ENCODE data around the gene MTHFD2L. TPM values are rescaled to one million over a fixed set of nuclear protein-coding genes. Genes with fewer than 3 reads are reported as not detected.

Gene MTHFD2L
- total and polyA plus RNA-seq, 4 donors, result 7.1 to 13.8 (median 13.0) TPM

- Histone ChIP-seq H3K36me3 (ENCODE audit: control insufficient read depth in 1 of 2, insufficient read depth in 2 of 2, low read length in 1 of 2) (no peaks in the 10 kb centered on the region), H3K9me3 (ENCODE audit: control insufficient read depth, low read length) (no peaks in the 10 kb centered on the region), H3K27me3 (ENCODE audit: control insufficient read depth in 1 of 2, insufficient read depth in 2 of 2, low read length in 1 of 2) (no peaks in the 10 kb centered on the region), H3K4me3 (ENCODE audit: low read length in 2 of 2) (no peak overlapping the region), H3K4me1 (ENCODE audit: control insufficient read depth in 1 of 2, insufficient read depth in 2 of 2, low read length in 2 of 2) (no peaks in the 10 kb centered on the region), H3K27ac (ENCODE audit: low read depth in 1 of 2, low read length in 2 of 2) (no peak overlapping the region)
- 60 to 61% methylated on average over 2 of the region's 2 CpGs for WGBS, 2 donors
- DNase-seq, result no peak
- intact Hi-C loops (cut with DNase I), result no loop called here
- no peak for ATAC-seq (ENCODE audit: low FRiP score)
Measured at GRCh38 chr4:74316397-74316796, 158.5 kb downstream of the MTHFD2L start.

GRCh38 chr4:74317616-74318246 is 159.8 kb downstream of the MTHFD2L start:
- no peak for DNase-seq
- H3K27me3 ChIP-seq (ENCODE audit: control insufficient read depth in 1 of 2, insufficient read depth in 2 of 2, low read length in 1 of 2), result no peaks in the 10 kb centered on the region
- no peaks in the 10 kb centered on the region for H3K9me3 ChIP-seq (ENCODE audit: control insufficient read depth, low read length)
- no peak overlapping the region for H3K27ac ChIP-seq (ENCODE audit: low read depth in 1 of 2, low read length in 2 of 2)
- intact Hi-C loops (cut with DNase I), result no loop called here
- H3K4me1 ChIP-seq (ENCODE audit: control insufficient read depth in 1 of 2, insufficient read depth in 2 of 2, low read length in 2 of 2), result no peaks in the 10 kb centered on the region
- no peaks in the 10 kb centered on the region for H3K36me3 ChIP-seq (ENCODE audit: control insufficient read depth in 1 of 2, insufficient read depth in 2 of 2, low read length in 1 of 2)
- 38 to 41% methylated on average over 3 of the region's 3 CpGs for WGBS, 2 donors
- no peak for ATAC-seq (ENCODE audit: low FRiP score)
- no peak overlapping the region for H3K4me3 ChIP-seq (ENCODE audit: low read length in 2 of 2)

DNA sequence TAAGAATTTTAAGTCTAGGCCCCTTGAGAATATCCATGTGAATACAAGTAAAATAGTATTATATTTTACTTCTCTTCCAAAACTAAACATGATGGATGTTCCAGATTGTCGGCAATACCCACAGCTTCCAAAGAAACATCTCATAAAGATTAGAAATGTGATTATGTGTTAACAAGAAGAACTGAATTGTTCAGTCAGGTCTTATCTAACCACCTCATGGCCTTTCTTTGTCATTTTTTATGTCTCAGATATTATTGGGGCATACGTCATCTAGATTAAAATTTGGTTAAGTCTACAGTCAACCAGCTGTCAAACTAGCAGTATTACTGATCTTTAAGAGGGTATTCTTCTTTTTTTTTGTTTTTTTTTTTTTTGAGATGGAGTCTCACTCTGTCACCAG is 160.4 kb downstream of the MTHFD2L start:
- Histone ChIP-seq H3K4me3 (ENCODE audit: low read length in 2 of 2) (no peak overlapping the region), H3K27me3 (ENCODE audit: control insufficient read depth in 1 of 2, insufficient read depth in 2 of 2, low read length in 1 of 2) (no peaks in the 10 kb centered on the region), H3K36me3 (ENCODE audit: control insufficient read depth in 1 of 2, insufficient read depth in 2 of 2, low read length in 1 of 2) (no peaks in the 10 kb centered on the region), H3K9me3 (ENCODE audit: control insufficient read depth, low read length) (no peaks in the 10 kb centered on the region), H3K4me1 (ENCODE audit: control insufficient read depth in 1 of 2, insufficient read depth in 2 of 2, low read length in 2 of 2) (no peaks in the 10 kb centered on the region), H3K27ac (ENCODE audit: low read depth in 1 of 2, low read length in 2 of 2) (no peak overlapping the region)
- DNase-seq, result no peak
- no peak for ATAC-seq (ENCODE audit: low FRiP score)
- intact Hi-C loops (cut with DNase I), result no loop called here
- 40 to 56% methylated on average over 2 of the region's 2 CpGs for WGBS, 2 donors

DNA sequence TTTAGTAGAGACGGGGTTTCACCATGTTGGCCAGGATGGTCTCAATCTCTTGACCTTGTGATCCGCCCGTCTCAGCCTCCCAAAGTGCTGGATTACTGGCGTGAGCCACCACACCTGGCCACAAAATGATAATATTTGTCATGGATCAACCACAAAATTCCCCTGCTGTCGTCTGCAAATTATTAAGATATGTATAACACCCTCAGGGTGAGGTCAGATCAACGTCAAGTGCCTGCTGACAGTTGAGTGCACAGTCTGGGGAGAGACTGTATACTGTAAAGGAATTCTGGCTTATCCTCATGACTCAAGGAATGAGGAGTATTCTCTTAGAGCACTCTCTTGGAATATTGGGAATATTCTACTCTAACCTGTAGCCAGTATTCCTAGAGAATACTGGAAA is 161.6 kb downstream of the MTHFD2L start:
- Histone ChIP-seq H3K27ac (ENCODE audit: low read depth in 1 of 2, low read length in 2 of 2) (no peak overlapping the region), H3K9me3 (ENCODE audit: control insufficient read depth, low read length) (no peaks in the 10 kb centered on the region), H3K36me3 (ENCODE audit: control insufficient read depth in 1 of 2, insufficient read depth in 2 of 2, low read length in 1 of 2) (no peaks in the 10 kb centered on the region), H3K4me1 (ENCODE audit: control insufficient read depth in 1 of 2, insufficient read depth in 2 of 2, low read length in 2 of 2) (no peaks in the 10 kb centered on the region), H3K4me3 (ENCODE audit: low read length in 2 of 2) (no peak overlapping the region), H3K27me3 (ENCODE audit: control insufficient read depth in 1 of 2, insufficient read depth in 2 of 2, low read length in 1 of 2) (no peaks in the 10 kb centered on the region)
- 89 to 90% methylated on average over 6 of the region's 6 CpGs for WGBS, 2 donors
- DNase-seq (no peak), ATAC-seq (ENCODE audit: low FRiP score) (no peak)
- intact Hi-C loops (cut with DNase I), result no loop called here

- 45 to 50% methylated on average over 4 of the region's 4 CpGs for WGBS, 2 donors
- ATAC-seq (ENCODE audit: low FRiP score) (no peak), DNase-seq (no peak)
- Histone ChIP-seq H3K9me3 (ENCODE audit: control insufficient read depth, low read length) (no peaks in the 10 kb centered on the region), H3K4me3 (ENCODE audit: low read length in 2 of 2) (no peak overlapping the region), H3K27ac (ENCODE audit: low read depth in 1 of 2, low read length in 2 of 2) (no peak overlapping the region), H3K27me3 (ENCODE audit: control insufficient read depth in 1 of 2, insufficient read depth in 2 of 2, low read length in 1 of 2) (no peaks in the 10 kb centered on the region), H3K36me3 (ENCODE audit: control insufficient read depth in 1 of 2, insufficient read depth in 2 of 2, low read length in 1 of 2) (no peaks in the 10 kb centered on the region), H3K4me1 (ENCODE audit: control insufficient read depth in 1 of 2, insufficient read depth in 2 of 2, low read length in 2 of 2) (no peaks in the 10 kb centered on the region)
- intact Hi-C loops (cut with DNase I), result no loop called here
Measured at GRCh38 chr4:74320559-74321118, 162.7 kb downstream of the MTHFD2L start.

- intact Hi-C loops (cut with DNase I), result no loop called here
- no peak overlapping the region for H3K4me3 ChIP-seq (ENCODE audit: low read length in 2 of 2)
- DNase-seq (no peak), ATAC-seq (ENCODE audit: low FRiP score) (no peak)
- H3K27ac ChIP-seq (ENCODE audit: low read depth in 1 of 2, low read length in 2 of 2), result no peak overlapping the region
- H3K36me3 ChIP-seq (ENCODE audit: control insufficient read depth in 1 of 2, insufficient read depth in 2 of 2, low read length in 1 of 2), result no peaks in the 10 kb centered on the region
- WGBS, 2 donors, result 82 to 84% methylated on average over 3 of the region's 3 CpGs
- H3K9me3 ChIP-seq (ENCODE audit: control insufficient read depth, low read length), result no peaks in the 10 kb centered on the region
- H3K27me3 ChIP-seq (ENCODE audit: control insufficient read depth in 1 of 2, insufficient read depth in 2 of 2, low read length in 1 of 2), result no peaks in the 10 kb centered on the region
- H3K4me1 ChIP-seq (ENCODE audit: control insufficient read depth in 1 of 2, insufficient read depth in 2 of 2, low read length in 2 of 2), result no peaks in the 10 kb centered on the region
Measured at GRCh38 chr4:74322301-74322700, 164.4 kb downstream of the MTHFD2L start.

GRCh38 chr4:74323663-74324062 is 165.7 kb downstream of the MTHFD2L start:
- Histone ChIP-seq H3K36me3 (ENCODE audit: control insufficient read depth in 1 of 2, insufficient read depth in 2 of 2, low read length in 1 of 2) (no peaks in the 10 kb centered on the region), H3K27me3 (ENCODE audit: control insufficient read depth in 1 of 2, insufficient read depth in 2 of 2, low read length in 1 of 2) (no peaks in the 10 kb centered on the region), H3K4me3 (ENCODE audit: low read length in 2 of 2) (no peak overlapping the region), H3K9me3 (ENCODE audit: control insufficient read depth, low read length) (no peaks in the 10 kb centered on the region), H3K27ac (ENCODE audit: low read depth in 1 of 2, low read length in 2 of 2) (no peak overlapping the region), H3K4me1 (ENCODE audit: control insufficient read depth in 1 of 2, insufficient read depth in 2 of 2, low read length in 2 of 2) (no peaks in the 10 kb centered on the region)
- ATAC-seq (ENCODE audit: low FRiP score), result no peak
- WGBS, 2 donors, result 79 to 84% methylated on average over 4 of the region's 4 CpGs
- no peak for DNase-seq
- intact Hi-C loops (cut with DNase I), result no loop called here

DNA sequence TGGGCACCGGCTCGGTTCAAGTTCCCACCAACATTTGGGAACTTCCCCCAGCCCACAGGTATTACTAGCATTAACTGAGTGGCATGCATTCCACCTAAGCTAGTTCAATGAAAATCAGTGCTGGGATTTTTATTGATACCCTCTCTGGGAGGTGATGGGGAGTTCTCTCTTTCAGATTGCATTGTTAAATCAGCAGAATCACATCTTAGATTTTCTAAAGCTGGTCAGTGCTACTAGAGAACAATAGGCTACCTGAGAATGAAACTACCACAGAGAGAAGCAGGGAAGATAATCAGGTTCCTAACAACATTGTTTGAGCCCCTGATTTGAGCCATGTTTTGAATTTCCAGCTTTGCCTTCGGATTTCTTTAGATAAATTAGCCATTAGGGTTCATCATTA is 166.3 kb downstream of the MTHFD2L start:
- Histone ChIP-seq H3K4me3 (ENCODE audit: low read length in 2 of 2) (no peak overlapping the region), H3K27me3 (ENCODE audit: control insufficient read depth in 1 of 2, insufficient read depth in 2 of 2, low read length in 1 of 2) (no peaks in the 10 kb centered on the region), H3K4me1 (ENCODE audit: control insufficient read depth in 1 of 2, insufficient read depth in 2 of 2, low read length in 2 of 2) (no peaks in the 10 kb centered on the region), H3K27ac (ENCODE audit: low read depth in 1 of 2, low read length in 2 of 2) (no peak overlapping the region), H3K36me3 (ENCODE audit: control insufficient read depth in 1 of 2, insufficient read depth in 2 of 2, low read length in 1 of 2) (no peaks in the 10 kb centered on the region), H3K9me3 (ENCODE audit: control insufficient read depth, low read length) (no peaks in the 10 kb centered on the region)
- ATAC-seq (ENCODE audit: low FRiP score), result no peak
- no peak for DNase-seq
- 75 to 77% methylated on average over 3 of the region's 3 CpGs for WGBS, 2 donors
- intact Hi-C loops (cut with DNase I), result no loop called here

DNA sequence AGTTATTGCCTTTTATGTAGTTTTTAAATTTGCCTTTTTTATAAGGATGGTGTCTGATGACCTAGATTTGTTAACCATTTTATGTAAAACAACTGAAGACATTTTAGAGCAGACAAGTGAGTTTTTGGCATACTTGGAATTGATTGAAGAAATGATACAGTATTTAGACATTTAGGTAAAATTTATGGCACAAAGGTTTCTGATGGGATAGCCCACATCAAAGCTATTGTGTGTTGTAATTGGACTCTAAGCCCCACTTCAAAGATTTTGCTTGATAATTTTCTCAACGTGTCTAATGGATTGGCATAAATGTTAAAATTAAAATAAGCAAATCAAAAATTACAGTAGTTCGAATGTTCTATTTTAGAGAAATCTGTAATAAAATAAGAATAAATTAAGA is 168.0 kb downstream of the MTHFD2L start:
- Histone ChIP-seq H3K27me3 (ENCODE audit: control insufficient read depth in 1 of 2, insufficient read depth in 2 of 2, low read length in 1 of 2) (no peaks in the 10 kb centered on the region), H3K36me3 (ENCODE audit: control insufficient read depth in 1 of 2, insufficient read depth in 2 of 2, low read length in 1 of 2) (no peaks in the 10 kb centered on the region), H3K4me3 (ENCODE audit: low read length in 2 of 2) (no peak overlapping the region), H3K27ac (ENCODE audit: low read depth in 1 of 2, low read length in 2 of 2) (no peak overlapping the region), H3K9me3 (ENCODE audit: control insufficient read depth, low read length) (no peaks in the 10 kb centered on the region), H3K4me1 (ENCODE audit: control insufficient read depth in 1 of 2, insufficient read depth in 2 of 2, low read length in 2 of 2) (no peaks in the 10 kb centered on the region)
- intact Hi-C loops (cut with DNase I), result no loop called here
- ATAC-seq (ENCODE audit: low FRiP score) (no peak), DNase-seq (no peak)
- WGBS, 2 donors, result 87 to 88% methylated on average over 2 of the region's 2 CpGs
